Measurements from ENCODE around the gene TMEM151B.
A peak's percentile ranks its signal among the peaks of the same experiment; 100 is the strongest.
"Not testable (repeated sequence)": the region's sequence is repeated elsewhere in the genome, so short reads cannot be mapped to it uniquely, and the experiment has no call there.

TMEM151B gene

GRCh38 chr6:44230034-44230675, 40.1 kb upstream of the TMEM151B start:
- H3K9me3 ChIP-seq (ENCODE audit: severe bottlenecking) = no peaks in the 10 kb centered on the region
- no peaks in the 10 kb centered on the region for H3K27me3 ChIP-seq (ENCODE audit: insufficient read depth, low read depth, severe bottlenecking)
- H3K36me3 ChIP-seq = peaks cover 87% of the 10 kb centered on the region
- H3K27ac ChIP-seq = no peak overlapping the region
- TF ChIP-seq CTCF (IDR thresholded peaks at IDR 0.05; ENCODE audit: low read depth, low read length) = no peak
- H3K4me3 ChIP-seq (ENCODE audit: low read depth, low read length) = no peak overlapping the region
- DNase-seq = no peak

- H3K27me3 ChIP-seq (ENCODE audit: insufficient read depth, low read depth, severe bottlenecking); H3K9me3 ChIP-seq (ENCODE audit: severe bottlenecking); DNase-seq; H3K4me3 ChIP-seq (ENCODE audit: low read depth, low read length); H3K27ac ChIP-seq: not testable (repeated sequence)
- peaks cover 92% of the 10 kb centered on the region for H3K36me3 ChIP-seq
These were observed 38.8 kb upstream of the TMEM151B start for GRCh38 chr6:44231426-44231825.

- Histone ChIP-seq H3K27ac (no peak overlapping the region; the same call in 1 of the 2 replicates), H3K9me3 (ENCODE audit: severe bottlenecking) (no peaks in the 10 kb centered on the region), H3K36me3 (peaks cover 81% of the 10 kb centered on the region), H3K27me3 (ENCODE audit: insufficient read depth, low read depth, severe bottlenecking) (no peaks in the 10 kb centered on the region), H3K4me3 (ENCODE audit: low read depth, low read length) (no peak overlapping the region)
- no peak for TF ChIP-seq CTCF (IDR thresholded peaks at IDR 0.05; ENCODE audit: low read depth, low read length)
- DNase-seq = no peak
These were observed 37.3 kb upstream of the TMEM151B start for GRCh38 chr6:44232676-44233566.

- Histone ChIP-seq H3K9me3 (ENCODE audit: severe bottlenecking) (no peaks in the 10 kb centered on the region), H3K27me3 (ENCODE audit: insufficient read depth, low read depth, severe bottlenecking) (no peaks in the 10 kb centered on the region), H3K27ac (no peak overlapping the region; the same call in 1 of the 2 replicates), H3K36me3 (peaks cover 74% of the 10 kb centered on the region), H3K4me3 (ENCODE audit: low read depth, low read length) (no peak overlapping the region)
- DNase-seq = no peak
- no peak for TF ChIP-seq CTCF (IDR thresholded peaks at IDR 0.05; ENCODE audit: low read depth, low read length)
These were observed 36.6 kb upstream of the TMEM151B start for GRCh38 chr6:44233567-44234100.

- peaks cover 67% of the 10 kb centered on the region for H3K36me3 ChIP-seq
- H3K27ac ChIP-seq = peak overlapping the region; percentile 34
- no peaks in the 10 kb centered on the region for H3K27me3 ChIP-seq (ENCODE audit: insufficient read depth, low read depth, severe bottlenecking)
- H3K4me3 ChIP-seq (ENCODE audit: low read depth, low read length) = no peak overlapping the region
- H3K9me3 ChIP-seq (ENCODE audit: severe bottlenecking) = no peaks in the 10 kb centered on the region
- peak; percentile 98 for TF ChIP-seq CTCF (IDR thresholded peaks at IDR 0.05; ENCODE audit: low read depth, low read length)
- DNase-seq = peak; percentile 88
These were observed 35.9 kb upstream of the TMEM151B start for GRCh38 chr6:44234101-44235025.
